GM21381 (cell line): ENCODE results near the gene NAA20.
"Not testable (repeated sequence)": the region's sequence is repeated elsewhere in the genome, so short reads cannot be mapped to it uniquely, and the experiment has no call there.

Experiments used
- ATAC-seq: cut with Tn5 transposase; IDR thresholded peaks from one replicate; pipeline ENCODE4 v1.9.1; 2021; ENCODE audit warnings: mild to moderate bottlenecking, moderate library complexity; ENCODE audit not compliant: unreplicated experiment

NAA20 gene

DNA sequence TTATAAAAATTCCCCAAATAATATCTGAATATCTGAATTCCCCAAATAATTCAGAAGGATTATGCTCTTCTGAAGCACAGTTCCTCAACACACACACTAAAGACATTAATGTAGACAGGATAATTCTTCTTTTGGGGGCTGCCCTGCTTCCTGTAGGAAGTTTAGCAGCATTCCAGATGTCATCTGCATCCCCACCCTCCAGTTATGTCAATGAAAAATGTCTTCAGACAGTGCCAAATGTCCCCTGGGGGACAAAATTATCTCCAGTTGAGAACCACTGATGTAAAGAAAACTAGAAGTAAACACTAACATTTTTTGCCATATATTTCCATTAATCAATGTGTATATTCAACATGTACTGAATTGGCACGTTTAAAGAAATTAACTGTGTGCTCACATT is 25.9 kb upstream of the NAA20 start:
- no peak for ATAC-seq

DNA sequence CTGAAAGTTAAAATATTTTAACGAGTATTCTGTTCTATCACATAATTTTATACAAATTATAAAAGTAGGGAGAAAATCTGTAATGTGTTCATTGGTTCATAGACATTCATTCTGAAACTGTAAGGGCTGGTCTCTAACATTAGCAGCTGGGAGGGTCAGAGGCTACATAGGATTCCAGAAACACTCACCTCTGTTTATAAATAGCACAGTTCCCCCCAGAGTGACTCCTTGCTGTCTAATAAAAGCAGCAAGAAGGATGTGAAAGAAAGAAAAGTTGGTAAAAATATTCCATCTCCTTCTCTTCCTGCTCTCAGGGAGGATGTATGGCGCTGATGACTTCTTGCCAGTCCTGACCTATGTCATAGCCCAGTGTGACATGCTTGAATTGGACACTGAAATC is 25.3 kb upstream of the NAA20 start:
- no peak for ATAC-seq

DNA sequence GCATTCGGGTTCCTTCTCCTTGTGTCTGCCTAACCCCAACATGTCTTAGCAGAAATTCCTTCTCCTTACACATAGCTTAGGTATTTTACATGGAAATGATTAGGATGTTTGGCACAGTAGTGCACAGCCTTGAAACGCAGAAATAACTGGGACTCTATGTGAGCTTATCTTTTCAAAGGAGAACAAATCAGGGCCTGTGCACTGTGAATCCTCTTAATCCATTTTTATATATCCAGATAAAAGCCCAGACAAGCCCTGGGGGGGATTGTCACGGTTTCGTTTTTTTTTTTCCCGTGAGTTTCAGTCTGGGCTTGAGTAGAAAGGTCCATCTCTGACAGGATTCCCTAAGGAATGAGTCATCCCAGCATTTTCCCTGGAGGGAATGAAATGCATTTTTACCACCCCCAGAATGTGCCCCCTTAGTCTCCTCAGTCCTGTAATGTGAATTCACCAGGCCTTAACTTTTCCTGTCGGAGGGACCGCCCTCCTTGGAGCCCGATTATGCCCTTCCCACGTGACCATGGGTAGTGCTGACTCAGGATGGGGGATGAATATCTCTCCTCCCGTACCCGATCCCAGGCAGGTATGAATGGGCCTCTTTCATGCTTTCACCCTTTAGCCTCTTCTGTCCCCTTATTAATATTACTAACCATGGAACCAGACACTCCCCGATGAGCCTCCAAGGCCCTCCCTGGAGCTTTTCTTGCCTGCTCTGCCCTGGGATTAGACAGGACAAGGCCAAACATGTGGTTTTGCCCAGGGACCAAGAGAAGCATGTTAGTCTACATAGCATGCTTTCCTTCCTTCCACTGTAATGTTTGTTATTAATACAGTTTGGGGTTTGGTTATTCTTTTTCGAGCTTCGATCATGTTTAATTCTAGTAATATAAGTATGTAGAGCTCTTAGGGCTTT is 23.9 kb upstream of the NAA20 start:
- no peak for ATAC-seq

DNA sequence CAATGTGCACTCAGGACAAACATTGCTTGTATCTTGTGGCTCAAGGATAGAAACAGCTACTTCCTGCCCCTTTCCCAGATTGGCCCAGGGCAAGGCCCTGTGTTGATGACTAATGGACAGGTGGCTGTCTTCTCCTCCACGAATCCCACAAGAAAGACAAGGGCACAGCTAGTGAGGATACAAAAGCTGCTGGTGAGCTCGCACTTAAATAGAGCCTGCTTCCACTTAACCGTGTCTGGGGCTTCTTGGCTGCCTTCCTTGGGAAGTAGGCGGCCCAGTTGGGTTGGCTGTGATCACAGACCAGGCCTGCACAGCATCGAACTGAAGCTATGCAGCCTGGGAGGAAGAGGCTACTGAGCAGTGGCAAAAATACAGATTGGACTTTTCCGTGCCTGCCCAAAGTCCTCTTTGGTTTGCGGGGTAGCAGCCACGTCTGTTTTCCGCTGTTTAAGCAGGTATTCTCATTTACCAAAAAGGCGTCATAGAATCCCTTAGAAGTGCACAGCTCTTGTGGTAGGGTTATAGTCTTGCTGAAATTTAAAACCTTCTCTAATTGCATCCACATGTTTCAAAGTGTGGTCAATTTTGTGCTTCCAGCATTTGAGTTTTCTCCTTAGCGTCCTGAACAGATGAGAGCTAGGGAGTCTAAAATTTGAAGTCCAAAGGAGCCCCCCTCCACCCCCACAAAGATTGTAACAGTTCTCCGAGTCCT is 23.0 kb upstream of the NAA20 start:
- ATAC-seq: no peak

DNA sequence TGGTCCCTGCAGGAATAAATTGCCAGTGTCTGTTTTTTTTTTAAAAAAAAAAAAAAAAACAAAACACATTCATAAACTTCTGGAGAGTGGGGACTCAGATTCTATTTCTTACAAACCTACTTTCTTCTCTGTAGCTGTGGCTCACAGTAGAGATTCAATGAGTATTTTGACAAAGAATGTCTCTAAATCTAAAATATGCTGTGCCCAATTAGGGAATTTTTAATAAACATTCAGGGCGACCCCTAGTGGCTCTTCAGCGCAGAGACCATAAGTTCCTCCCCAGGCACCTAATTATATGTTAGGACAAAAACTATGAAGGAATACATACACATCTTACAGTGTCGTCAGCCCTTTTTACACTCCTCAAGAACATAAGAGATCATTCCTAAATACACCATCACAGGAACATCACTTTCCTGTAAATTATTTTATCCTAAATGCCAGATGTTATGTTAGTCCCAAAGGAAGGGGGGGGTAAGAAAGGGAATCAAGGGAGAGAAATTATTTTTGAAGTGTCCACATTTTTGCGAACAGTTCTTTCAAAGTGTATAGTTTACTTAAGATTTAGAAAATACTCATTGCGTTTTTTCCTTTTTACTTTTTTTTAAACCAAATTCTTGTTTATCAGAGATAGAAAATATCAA is 21.8 kb upstream of the NAA20 start:
- no peak for ATAC-seq

DNA sequence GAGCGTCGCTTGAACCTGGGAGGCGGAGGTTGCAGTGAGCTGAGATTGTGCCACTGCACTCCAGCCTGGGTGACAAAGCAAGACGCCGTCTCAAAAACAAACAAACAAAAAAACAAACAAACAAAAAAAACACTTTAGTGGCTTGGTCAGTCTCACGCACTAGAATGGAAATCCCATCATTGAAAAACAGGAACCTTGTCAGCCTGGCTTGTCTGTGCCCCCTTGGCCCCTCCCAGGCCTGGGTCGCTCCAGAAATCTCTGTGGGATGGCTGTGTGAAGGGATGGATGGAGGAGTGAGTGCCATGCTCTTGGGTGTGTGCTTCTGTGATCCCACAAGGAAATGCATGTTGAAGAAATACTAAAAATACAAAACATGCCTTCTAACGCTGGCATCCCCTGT is 20.9 kb upstream of the NAA20 start:
- ATAC-seq: no peak

DNA sequence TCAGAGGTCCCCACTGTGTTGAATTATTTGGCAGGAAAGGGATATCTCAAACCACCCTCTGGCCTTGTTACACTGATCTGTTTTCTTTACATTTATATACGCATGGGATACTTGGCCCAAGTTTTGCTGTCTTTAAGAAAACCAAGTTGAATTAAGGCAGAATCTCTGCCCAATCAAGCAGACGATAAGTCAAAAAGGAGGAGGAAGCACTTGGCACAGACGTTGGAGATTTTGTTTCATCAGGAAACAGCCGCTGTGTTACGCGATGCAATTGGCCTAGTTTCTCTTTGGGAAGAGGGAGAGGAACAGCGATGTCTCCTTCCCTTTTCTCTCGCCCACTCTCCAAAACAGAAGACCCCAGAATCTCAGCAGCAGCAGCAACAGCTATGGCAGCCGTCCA is 20.2 kb upstream of the NAA20 start:
- ATAC-seq: no peak

DNA sequence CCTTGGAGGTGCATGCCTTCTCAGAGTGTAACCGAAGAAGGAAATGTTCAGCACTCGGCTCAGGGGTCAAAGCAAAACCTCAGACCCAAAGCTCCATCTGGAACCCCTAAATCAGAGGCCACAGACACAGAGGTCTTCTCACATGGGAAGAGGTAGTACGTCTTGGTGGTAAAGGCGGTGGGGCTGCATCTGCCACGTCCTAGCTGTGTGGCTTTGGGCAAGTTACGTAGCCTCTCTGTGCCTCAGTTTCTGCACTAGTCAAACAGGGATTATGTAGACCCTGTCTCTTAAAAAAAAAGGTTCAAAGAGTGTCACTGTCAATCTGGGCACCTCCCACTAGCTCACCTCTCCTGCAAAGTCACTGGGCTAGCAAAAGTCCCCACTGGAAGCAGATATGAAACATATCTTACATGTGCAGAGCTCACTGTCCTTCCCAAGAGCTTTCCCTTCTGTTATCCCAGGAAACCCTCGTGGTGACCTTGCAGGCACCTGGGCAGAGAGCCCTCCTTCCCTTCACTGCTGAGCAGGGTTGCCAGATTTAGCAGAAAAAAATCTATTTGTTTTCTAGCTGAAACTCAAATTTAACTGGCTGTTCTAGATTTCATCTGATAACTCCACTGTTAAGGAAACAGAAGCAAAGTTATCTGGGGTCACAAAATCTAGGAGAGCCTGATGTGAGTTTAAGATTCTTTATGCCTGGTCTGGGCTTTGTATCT is 18.0 kb upstream of the NAA20 start:
- no peak for ATAC-seq

DNA sequence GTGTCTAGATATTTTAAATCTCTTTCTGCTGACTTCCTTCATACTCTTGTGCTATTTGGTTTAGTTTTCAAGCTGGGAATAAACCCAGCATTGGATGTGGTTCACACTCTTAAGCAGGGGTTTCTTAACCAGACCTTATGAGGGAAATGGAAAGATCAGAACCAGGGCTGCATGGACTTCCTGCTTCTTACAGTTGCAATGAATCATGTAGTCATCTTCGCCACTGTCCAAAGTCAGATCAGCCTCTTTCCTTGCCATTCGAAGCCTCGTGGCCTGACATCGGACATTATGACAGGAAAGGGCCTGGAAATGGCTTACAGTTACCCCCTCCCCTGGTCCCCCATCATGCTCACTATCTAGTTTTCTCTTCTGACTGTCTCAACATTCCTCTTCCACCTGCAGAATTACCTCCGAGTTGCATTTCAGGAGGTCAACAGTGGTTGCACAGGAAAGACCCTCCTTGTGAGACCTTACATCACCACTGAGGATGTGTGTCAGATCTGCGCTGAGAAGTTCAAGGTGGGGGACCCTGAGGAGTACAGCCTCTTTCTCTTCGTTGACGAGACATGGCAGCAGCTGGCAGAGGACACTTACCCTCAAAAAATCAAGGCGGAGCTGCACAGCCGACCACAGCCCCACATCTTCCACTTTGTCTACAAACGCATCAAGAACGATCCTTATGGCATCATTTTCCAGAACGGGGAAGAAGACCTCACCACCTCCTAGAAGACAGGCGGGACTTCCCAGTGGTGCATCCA is 16.8 kb upstream of the NAA20 start:
- no peak for ATAC-seq

DNA sequence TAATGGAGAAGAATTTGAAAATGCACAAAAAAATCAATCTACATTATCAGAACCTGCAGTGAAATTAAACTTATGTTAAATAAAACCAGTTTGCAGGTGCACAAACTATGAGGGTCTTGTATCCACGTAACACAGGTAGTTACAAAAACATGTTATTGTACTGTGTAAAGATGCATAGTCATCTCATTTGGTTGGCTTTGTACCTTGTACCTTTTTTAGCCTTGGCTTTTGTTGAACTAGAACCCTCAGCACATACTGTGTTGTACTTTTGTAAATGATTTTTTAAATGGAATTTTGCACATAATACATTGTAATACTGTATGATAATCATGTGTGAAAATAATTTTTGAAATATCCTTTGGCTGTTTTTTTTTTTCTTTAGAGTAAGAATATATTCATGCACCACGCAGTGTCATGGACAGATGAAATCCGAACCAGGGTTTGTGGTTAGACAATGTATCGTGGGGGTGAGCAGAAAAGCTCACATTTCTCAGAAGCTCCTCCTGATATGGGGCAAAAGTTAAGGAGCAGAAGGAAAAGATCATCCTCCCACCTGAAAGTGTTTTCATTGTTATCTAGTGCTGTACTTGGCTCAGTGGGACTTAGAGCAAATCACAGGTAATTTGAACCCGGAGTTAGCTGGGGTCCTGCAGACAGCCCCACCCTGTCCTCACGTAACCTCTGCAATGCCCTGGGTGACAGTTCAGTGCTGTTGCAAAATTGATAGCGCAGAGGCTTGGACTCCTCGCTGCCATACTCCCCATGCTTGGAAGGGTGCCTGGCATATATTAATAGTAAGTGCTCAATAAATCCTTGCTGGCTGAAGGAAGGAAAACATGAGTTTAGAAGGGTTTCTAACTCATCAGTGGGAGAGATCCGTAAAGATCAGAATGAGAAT is 14.8 kb upstream of the NAA20 start:
- ATAC-seq: no peak

DNA sequence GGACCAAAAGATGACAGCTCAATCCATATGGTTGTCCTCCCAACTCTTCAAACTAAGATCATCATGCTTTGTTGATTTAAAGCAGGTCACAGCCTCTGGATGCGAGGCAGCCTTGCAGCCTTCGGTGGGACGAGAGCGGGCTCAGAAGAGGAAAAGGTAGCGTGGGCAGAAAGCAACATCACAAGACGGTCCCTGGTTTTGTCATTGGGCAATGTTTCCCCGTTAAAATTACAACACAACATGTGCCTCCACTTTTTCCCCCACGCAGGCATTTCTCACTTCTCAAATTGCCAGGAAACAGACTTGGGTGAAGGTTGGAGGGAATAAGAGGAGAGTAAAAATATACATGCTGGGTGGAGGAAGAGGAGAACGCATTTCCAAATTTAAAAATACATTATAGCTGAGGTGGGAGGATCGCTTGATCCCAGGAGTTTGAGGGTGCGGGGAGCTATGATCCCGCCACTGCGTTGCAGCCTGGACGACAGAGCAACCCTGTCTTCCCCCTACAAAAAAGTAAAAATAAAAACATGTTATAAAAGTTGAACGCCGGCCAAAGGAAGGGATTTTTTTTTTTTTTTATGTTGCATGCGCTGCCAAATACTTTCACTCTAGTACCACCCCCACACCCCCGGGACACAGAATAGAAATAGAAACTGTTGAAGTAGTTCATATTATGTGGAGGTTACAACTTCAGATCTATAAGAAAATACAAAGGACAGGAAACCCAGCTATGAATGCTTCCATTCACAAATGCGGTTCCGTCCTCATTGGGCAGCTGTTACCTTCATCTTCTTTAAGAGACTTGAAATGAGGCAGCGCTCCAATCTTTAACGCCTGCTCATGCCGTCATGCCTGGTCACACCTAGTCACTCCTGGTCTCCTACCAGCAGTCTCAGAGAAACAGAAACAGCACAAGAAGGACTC is 13.9 kb upstream of the NAA20 start:
- no peak for ATAC-seq

DNA sequence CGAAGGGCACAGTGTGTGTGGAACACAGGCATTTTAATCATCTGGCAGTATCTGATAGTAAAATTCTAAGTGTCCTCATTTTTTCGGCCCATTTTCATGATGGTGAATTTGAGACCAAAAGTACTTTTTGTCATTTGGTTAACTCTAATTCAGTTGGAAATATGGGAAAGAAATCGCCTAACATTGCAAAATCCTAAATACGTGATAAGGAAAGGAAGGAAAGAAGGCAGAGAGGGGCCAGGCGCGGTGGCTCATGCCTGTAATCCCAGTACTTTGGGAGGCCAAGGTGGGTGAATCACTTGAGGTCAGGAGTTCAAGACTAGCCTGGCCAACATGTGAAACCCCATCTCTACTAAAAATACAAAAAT is 13.2 kb upstream of the NAA20 start:
- not testable (repeated sequence) for ATAC-seq

DNA sequence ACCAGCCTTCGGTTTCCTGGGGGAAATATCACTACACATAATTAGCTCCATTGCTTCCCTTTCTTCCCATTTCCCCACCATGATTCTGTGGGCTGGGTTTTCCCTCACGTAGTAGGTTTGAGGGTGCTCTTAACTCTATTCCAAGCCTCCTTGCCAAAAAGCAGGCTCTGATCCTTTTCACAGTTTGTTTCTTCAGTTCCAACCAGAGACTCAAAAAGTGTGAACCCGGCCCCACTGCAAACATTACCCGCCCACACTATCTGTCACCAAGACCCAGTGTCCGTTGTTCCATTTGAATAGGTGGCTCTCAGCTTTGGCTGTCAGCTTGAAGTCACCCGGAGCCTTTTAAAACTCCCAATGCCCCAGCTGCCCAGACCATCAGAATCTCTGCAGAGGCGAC is 11.8 kb upstream of the NAA20 start:
- ATAC-seq: no peak

DNA sequence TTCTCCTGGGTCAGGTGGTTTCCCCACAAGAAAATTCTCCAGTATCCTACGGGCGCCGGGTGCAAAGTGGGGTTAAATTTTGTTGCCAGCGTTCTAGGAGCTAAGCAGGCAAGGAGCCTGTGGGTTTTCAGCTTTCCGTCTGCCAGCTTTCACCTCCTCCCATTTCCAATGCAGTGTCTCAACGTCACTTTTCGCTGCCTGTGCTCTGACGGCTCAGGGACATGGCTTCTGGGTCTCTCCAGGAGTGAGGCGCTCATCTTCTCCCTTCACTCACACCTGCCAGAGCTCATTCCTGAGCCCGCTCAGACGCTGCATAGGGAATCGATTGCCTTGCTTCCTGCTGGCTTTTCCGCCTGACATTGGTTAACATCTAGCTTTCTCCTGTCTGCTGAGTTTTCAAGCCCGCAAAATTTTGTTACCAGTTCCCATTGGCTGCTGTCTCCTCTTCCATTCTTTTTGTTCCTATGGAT is 7.3 kb upstream of the NAA20 start:
- ATAC-seq: no peak

DNA sequence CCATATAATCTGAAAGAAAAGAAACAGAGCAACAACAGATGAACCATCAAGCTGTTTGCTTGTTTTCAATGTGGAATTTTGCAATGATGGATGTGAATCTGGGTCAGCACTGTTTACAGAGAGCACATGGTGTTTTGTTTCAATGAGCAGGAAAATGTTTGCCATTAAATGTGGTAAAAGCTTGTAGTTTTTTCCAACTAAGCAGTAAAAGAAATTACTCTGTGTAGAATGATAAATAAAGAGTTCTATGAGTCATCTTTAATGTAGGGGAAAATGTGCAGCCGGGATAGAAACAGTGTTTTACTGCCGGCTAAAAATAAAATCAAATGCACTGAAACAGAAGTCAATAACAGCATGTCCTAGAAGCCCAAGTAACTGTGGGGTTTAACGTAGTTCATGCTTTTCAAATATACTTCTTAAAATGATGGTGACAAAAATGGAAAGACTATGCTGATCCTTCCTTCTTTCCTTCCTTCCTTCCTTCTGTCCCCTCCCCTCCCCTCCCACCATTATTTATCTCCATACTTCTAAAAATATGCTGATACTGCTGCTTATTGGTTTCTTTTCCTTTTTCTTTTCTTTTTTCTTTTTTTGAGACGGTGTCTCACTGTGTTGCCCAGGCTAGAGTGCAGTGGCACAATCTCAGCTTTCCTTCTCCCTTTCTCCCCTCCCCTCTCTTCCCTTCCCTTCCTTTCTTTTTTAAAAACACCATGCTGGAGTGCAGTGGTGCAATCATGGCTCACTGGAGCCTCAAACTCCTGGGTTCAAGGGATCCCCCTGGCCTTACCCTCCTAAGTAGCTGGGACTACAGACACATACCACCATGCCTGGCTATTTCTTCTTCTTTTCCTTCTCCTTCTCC is 6.3 kb upstream of the NAA20 start:
- ATAC-seq: no peak

DNA sequence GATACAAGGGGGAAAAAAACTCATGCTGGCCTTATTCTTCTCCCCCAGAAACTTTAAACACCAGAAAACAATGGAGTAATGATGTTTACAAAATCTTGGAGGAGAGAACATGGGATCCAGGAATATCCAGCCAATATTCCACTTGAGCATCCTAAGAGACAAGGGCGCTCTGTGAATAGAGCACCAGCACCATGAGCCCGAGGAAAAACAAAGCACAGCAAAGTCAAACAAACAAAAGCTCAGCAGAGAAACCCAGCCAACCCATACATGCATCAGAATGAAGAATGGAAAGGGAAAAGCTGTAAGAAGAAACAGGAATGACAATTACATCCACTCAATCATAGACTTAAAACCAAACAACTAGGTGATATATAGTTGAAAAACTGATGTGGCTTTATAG is 4.6 kb upstream of the NAA20 start:
- no peak for ATAC-seq

DNA sequence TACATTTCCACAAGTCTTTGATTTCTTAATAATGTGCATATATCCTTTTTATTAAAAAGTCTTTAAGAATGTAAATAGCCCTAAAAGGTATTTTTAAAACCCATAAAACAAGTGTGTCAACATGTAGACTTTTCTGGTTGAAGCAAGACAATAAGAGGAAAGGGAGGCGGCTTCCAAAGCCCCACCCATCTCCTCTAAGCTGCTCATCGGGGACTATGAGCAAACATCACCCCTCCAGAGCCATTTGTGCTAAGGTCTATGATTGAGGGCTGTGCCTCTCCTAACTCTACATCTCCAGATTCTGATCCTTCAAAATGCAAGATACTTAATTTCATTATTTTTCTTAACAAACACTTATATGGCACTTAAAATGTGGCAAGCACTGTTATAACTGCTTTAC is 2.5 kb upstream of the NAA20 start:
- no peak for ATAC-seq

DNA sequence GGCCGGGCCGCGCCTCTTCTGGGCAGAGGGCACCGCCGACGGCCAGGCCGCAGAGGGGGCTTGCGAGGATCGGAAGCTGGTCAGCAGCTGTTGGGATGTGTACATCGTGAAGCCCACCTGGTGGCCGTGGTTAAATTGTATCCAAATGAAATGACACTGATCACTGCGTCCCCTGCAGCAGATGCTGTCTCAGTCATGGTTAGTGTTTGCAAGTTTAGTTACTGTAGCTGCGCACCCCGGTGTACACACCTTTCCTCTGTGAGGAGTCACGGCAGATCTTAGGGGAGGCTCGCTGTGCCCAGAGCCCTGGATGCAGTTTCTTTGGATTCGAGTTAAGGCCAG is 653 bp downstream of the NAA20 start:
- ATAC-seq: no peak
